Islet of Langerhans (tissue), 1 donor: ENCODE measurements around the gene PSG3.
"Not testable (repeated sequence)": the region's sequence is repeated elsewhere in the genome, so short reads cannot be mapped to it uniquely, and the experiment has no call there.

ENCODE experiments used
- FAIRE-seq: peaks from one replicate; lab custom pipeline; 2011; peaks lifted over from hg19 to GRCh38; lab: Jason Lieb, UNC

PSG3 gene

DNA sequence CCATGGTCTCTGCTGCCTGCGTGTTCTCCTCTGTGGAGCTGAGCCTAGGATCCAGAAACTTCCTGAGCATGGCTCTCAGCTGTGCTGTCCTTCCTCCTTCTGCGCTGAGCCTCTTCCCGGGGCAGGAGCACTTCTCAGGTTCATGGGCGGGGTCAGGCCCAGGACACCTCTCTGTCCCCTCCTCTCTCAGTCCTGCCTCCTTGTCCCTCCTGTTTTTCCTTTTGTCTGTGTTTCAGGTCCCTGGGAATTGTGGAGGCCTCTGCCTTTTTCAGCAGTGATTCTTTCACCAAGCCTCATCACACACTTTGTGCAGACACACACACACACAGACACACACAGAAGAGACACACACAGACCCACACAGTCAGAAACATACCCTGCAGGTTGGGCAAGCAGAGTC lies at the start of gene PSG3:
TSS of gene PSG3 (minus strand) at position 101 of the 400 bp plus-strand sequence. CDS start at position 4, 97 bp downstream.
- not testable (repeated sequence) for FAIRE-seq

- not testable (repeated sequence) for FAIRE-seq
Observed at GRCh38 chr19:42788766-42789165, 48.5 kb upstream of the PSG3 start.

DNA sequence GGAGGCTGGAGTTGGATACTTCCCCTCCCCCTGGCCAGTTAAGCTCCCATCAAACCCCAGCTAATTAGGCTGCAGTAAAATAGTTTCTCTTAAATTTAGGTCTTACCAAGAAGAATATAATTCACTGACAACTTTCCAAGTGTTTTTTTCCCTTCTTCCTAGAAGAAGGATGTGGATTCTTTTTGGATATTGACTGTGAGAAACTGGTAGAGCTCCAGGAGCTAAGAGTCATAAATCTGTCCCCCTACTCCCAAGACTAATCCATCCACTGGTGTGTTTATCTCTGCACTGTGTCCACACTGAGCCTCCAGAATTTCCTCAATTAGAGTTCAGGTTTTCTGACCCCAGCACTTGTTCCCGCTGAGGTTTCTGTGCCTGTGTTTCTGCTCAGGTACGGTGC lies 47.5 kb upstream of the PSG3 start:
- FAIRE-seq = not testable (repeated sequence)

GRCh38 chr19:42776750-42777612 lies 36.7 kb upstream of the PSG3 start:
- FAIRE-seq = not testable (repeated sequence)

DNA sequence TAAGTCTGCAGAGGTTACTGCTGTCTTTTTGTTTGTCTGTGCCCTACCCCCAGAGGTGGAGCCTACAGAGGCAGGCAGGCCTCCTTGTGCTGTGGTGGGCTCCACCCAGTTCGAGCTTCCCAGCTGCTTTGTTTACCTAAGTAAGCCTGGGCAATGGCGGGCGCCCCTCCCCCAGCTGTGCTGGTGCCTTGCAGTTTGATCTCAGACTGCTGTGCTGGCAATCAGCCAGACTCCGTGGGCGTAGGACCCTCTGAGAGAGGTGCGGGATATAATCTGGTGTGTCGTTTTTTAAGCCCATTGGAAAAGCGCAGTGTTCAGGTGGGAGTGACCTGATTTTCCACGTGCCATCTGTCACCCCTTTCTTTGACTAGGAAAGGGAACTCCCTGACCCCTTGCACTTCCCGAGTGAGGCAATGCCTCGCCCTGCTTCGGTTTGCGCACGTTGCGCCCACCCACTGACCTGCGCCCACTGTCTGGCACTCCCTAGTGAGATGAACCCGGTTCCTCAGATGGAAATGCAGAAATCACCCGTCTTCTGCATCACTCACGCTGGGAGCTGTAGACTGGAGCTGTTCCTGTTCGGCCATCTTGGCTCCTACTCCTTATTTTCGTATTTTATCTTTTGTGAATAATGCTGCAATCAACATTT lies 34.4 kb upstream of the PSG3 start:
- not testable (repeated sequence) for FAIRE-seq

DNA sequence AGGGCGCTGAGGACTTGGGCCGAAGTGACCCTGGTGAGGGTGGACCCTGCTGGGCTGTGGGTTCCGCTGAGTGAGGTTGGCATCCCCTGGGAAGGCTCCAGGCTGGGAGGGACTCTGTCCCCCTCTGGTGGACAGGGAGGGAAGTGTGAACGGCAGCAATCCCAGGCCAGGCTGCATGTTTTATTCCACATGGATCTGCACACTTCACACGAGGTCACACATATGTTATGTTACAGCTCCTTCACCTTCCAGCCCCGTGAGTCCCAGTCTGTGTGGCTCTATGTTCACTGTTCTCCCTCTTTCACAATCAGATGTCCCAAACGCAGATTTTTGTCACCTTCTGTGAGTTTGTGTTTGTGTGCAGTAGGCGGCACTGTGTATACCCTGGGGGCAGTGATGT lies 27.0 kb upstream of the PSG3 start:
- FAIRE-seq = not testable (repeated sequence)

GRCh38 chr19:42766871-42767270 lies 26.6 kb upstream of the PSG3 start:
- not testable (repeated sequence) for FAIRE-seq

- FAIRE-seq = no peak
Observed at GRCh38 chr19:42764836-42765235, 24.6 kb upstream of the PSG3 start.

DNA sequence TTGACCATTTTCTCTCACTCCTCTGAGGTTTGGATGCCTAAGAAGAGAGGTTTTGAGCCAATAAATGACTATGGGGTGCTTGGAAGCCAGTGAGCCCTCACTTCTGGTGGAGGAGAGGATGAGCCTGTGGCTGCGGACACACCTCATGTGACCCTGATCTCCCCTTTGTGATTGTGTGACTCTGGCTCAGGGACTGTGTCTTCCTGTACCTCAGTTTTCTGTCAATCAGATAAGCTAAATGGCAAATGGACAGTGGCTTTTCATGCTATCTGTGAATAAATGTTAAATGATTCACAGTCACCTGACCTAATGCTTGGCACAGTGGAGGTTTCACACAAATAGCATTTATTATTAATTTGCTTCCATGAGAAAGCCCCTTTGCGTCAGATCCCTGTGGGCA lies 22.5 kb upstream of the PSG3 start:
- no peak for FAIRE-seq

DNA sequence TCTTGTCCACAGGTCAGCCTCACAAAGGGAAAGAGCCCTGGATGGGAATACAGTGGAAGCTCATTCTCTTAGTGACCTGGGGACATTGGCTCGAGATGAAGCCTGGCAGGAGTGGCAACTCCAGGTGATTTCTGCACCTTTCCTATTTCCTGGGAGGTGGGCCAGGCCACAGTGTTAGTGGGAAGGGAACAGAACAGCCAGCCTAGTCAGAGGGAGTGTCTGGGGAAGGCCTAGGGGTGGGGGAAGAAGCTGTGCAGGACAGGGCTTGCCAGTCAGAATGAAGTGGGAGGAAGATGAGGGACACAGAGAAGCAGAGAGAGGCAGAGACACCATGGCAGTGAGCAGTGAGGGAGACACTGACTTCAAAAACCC lies 21.6 kb upstream of the PSG3 start:
- FAIRE-seq = not testable (repeated sequence)

DNA sequence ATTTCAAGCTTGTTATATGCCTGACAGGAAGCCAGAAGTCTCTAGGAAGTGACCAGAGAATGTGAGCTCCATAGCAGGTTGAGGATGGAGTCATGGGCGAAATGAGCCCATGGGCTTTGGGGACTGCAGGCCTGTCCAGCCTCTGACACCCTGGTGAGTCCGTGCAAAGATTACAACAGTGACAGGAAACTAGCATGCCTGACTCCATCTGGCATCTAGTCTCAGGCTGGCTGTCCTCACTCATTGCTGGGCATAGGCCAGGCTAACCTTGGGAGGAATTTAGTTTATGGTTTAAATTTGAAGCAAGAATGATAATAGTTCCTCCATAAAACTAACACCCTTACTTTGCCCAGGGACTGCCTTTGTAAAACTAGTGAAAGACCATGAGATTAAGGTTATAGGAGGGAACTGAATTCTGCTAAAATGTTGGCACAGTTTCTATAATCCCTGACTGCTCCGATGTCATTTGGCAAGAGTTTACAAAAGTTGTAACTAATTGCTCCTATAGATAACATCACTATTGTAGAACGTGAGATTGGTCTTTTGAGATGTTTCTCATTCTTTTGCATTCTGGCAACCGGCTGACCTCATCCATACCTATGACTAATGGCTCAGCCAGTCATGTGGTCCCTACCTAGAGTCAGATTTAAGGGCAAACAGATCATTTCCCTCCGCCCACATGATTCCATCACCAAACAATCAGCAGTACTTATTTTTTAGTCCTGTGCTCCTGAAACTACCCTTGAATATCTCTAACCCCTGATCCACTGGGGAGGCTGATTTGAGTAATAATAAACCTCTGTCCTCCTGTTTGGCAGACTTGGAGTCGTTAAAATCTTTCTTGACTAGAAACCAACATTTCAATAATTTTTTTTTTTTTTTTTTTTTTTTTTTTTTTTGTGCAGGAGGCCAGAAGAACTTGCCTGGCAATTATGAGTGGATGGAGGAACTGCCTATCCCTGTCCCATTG lies 21.0 kb upstream of the PSG3 start:
- not testable (repeated sequence) for FAIRE-seq

- not testable (repeated sequence) for FAIRE-seq
Observed at GRCh38 chr19:42758667-42759066, 18.4 kb upstream of the PSG3 start.

GRCh38 chr19:42752246-42752645 lies 12.0 kb upstream of the PSG3 start:
- not testable (repeated sequence) for FAIRE-seq

DNA sequence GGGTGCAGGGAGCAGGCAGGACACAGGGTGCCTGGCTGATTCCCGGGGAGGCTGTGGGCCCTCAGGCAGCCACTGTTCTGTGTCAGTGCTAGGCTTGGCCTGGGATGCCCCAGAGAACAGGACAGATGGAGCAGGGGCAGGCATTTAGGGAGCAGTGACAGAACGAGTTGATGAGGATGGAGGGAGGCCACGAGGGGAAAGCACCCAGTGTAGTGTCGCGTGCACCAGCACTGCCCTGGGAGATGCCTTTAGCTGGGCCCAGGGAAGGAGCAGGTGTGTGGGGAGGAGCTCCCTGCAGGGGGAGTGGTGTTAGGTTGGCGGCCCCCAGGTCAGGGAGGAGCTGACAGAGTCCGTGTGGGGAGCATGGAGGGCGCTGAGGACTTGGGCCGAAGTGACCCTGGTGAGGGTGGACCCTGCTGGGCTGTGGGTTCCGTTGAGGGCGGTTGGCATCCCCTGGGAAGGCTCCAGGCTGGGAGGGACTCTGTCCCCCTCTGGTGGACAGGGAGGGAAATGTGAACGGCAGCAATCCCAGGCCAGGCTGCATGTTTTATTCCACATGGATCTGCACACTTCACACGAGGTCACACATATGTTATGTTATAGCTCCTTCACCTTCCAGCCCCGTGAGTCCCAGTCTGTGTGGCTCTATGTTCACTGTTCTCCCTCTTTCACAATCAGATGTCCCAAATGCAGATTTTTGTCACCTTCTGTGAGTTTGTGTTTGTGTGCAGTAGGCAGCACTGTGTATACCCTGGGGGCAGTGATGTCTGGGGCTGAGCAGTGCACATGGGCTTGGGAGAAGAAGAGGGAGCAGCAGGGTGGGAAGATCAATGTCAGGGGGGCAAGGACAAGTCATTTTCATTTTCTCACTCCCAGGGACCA lies 1.7 kb upstream of the PSG3 start:
- FAIRE-seq = not testable (repeated sequence)

DNA sequence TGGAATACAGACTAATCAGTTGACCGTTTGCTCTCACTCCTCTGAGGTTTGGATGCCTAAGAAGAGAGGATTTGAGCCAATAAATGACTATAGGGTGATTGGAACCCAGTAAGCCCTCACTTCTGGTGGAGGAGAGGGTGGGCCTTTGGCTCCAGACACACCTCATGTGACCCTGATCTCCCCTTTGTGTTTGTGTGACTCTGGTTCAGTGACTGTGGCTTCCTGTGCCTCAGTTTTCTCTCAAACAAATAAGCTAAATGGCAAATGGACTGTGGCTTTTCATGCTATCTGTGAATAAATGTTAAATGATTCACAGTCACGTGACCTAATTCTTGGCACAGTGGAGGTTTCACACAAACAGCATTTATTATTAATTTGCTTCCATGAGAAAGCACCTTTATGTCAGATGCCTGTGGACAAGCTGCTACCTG lies 2.7 kb downstream of the PSG3 start:
- not testable (repeated sequence) for FAIRE-seq

- FAIRE-seq = not testable (repeated sequence)
Observed at GRCh38 chr19:42728341-42728740, 11.9 kb downstream of the PSG3 start.

DNA sequence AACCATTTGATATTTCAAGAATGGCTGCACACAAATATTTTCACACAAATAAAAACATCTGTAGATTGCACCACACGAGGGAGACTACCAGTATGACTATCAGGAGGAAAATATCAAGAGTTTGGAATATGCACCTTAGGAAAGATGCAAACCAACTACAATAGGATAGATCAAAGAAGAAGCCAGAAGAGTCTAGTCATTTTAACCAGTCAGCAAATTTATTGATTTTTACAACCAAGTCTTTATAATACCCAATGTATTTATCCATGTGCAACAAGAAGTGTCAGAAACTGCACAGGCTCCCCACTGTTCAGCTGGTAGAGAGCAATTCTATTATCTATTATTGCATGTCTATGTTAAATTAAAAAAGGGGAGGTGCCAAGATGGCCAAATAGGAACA lies 26.3 kb downstream of the PSG3 start:
- FAIRE-seq = not testable (repeated sequence)

GRCh38 chr19:42712753-42713152 lies 27.5 kb downstream of the PSG3 start:
- FAIRE-seq = not testable (repeated sequence)

- FAIRE-seq = not testable (repeated sequence)
Observed at GRCh38 chr19:42710986-42711385, 29.3 kb downstream of the PSG3 start.

DNA sequence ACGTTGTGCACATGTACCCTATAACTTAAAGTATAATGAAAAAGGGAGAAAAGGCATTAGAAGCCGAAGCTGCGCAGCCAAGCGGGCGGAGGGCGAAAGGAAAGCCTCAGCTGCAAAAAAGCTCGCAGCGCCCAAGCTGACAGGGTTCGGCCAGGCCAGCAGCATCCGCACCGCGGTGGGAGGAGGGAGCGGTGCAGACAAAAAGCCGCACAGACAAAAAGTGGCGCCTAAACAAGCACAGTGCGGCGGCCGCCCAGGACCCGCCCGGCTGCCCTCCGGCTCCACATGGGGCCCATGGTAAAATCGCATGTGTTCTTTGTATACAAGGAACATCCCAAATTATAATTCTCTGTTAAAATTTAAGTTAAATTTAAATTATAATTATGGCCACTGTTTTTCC lies 42.4 kb downstream of the PSG3 start:
- FAIRE-seq = no peak

DNA sequence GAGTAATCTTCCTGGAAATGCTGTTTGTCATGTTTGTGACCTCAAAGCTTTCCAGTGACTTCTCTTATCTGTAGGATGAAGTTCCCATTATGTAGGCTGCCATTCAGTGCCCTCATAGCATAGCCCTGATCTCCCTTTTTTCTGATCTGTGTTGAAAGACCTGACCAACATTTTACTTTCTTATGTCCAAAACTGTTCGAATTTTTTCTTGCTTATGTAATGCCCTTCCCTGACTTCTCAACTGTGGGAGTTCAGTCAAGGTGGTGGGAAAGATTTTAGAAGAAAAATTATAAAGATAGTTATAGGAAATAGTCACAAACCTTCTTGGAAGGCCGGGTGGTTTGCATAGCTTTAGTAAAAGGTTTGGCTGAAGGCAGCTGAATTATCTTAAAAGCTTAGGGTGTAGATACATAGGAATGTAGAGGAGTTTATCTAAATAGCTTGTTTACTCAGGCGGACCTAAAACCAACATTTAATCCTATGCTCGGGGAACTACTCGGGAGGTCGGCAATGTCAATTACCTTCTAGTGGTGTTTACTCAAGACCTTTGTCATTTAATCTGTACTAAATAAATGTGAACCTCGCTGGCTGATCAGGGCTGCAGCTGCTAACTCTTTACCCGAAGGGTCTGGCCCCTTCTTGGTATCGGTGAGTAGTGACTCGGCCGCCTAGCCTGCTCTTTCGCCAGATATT lies 44.3 kb downstream of the PSG3 start:
- no peak for FAIRE-seq
